Ovary (tissue), 3 donors: ENCODE results near the gene RERE.

Experiments used
- CTCF ChIP-seq, 3 donors: fragments of 450-650 bp in 2 of 3; fragments of 200-600 bp in 1 of 3; IDR thresholded peaks; one replicate each; pipeline versions ENCODE4 v1.5.1 to v1.8.0; 2016 to 2022; ENCODE audit warnings: antibody characterized with exemption in 3 of 3, mild to moderate bottlenecking in 1 of 3
- POLR2A ChIP-seq: fragments of 450-650 bp; IDR thresholded peaks from one replicate; pipeline ENCODE4 v1.6.1; 2017; ENCODE audit warnings: antibody characterized with exemption, mild to moderate bottlenecking, moderate library complexity
- donor health status: DM: no; HTN: no; CAD: no.

GRCh38 chr1:8427493-8427892 lies 389.9 kb downstream of the RERE start:
- TF ChIP-seq POLR2A: no peak
- TF ChIP-seq CTCF (IDR thresholded peaks at IDR 0.05): no peak
